HG03520 (cell line): Measurements from ENCODE around the gene DIPK1B.

ENCODE experiments used
- ATAC-seq: cut with Tn5 transposase; IDR thresholded peaks from one replicate; pipeline ENCODE4 v1.9.1; 2021; ENCODE audit warnings: mild to moderate bottlenecking, moderate library complexity; ENCODE audit not compliant: unreplicated experiment

The DIPK1B gene

DNA sequence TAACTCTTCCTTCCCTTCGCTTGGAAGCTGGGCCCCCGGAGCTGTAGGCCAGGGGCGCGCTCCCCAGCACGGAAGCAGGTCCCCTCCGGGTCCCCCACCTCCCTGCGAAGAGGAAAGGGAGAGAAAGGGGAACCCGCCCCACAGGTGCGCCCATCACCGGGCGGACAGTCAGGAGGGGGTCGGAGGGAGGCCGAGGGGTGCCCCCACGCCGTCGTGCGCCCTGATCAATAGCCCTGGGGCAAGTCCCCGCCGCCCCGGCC, 25.9 kb upstream of the DIPK1B start:
- no peak for ATAC-seq

GRCh38 chr9:136686794-136687711, 25.3 kb upstream of the DIPK1B start, which contains the start of gene AGPAT2:
Gene AGPAT2 (minus strand): TSS chr9:136687457. CDS start chr9:136687357, 100 bp downstream.
- ATAC-seq, result no peak

- ATAC-seq, result no peak
Observed at GRCh38 chr9:136687721-136688223, 24.6 kb upstream of the DIPK1B start.

DNA sequence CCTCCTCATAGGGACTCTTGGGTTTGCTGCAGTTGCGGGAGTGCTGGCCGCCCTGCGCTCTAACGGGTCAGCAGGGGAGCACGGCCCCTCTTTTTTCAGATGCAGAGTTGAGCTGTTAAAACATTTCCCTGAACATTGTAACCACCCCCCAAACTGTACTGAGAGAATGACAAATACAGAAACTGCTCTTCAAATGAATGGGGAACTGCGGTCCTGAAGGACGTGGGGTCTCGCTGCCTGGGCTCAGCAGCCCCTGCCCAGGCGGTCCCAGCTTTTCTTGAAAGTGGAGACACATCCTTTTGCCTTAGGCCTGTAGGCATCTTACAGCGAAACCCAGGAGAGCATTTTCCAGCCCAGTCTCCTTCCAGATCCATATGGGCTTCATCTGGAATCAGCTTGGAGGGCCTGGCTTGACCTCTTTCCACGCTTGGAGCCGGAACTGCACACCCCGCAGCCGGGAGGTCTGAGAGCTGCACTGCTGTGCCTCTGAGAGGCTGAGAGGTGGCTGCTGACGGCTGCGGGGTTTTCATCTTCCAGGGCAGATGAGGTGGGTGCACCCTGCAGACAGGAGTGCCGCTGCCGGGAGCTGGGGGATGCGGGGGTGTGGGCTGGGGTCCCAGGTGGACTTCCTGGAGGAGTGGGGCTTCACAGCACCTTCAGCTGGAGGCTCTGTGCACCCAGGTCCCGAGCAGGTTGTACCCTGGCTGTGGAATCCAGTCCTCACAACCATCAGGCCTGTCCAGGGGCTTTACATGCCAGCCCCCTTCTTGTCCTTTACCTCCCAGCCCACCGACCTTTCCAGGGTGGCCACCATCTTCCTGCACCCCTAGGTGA, 23.9 kb upstream of the DIPK1B start:
- no peak for ATAC-seq

- ATAC-seq, result no peak
Observed at GRCh38 chr9:136689108-136689460, 23.3 kb upstream of the DIPK1B start.

DNA sequence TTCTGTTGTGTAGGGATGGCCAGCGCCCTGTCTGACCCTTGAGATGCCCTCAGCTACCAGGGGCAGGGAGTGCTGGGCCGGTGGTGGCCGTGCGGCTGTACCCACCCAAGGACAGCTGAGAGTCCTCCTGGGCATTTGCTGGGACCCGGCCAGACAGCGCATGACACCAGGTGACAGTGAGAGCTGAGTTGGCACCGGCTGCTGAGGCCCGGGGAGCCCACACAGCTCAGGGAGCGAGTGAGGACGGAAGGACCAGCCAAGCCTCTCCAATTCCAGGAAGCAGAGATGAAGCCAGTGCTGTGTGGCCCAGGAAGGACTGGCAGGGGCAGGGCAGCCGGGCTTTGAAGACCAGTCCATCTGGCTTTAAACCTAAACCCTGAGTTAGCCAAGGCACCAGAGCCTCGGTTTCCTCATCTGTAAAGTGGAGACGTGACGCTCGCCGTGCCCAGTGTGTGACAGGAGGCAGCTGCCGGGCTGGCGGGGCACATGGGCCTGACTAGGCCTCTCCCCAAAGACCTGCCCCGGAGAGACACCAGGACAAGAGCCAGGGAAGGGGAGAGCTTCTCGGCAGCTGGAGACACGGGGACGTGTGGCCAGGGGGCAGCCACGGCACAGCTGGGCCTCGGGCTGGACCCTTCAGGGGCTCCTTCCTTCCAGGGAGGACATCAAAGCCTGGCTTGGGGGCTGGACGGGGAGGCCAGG, 22.1 kb upstream of the DIPK1B start:
- no peak for ATAC-seq

DNA sequence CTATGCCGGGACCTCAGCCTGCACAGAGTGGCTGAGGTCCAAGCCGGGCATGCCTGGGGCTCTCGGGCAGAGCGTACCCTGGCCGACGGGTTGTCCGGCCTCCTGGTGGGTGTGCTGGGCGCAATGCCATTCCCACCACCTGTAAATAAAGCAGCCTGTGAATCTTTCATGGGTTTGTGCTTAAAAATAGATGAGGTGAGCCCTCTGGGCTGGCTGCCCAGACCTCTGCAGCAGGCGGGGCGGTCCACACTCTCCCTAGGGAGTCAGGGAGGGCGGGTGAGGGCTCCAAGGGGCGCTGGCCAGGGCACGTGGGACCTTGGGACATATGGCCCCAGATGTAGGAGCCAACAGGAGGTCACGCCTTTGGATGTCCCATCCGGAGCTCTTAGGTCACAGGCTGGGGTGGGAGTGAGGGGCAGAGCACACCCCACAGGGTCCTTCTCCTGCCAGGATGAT, 21.5 kb upstream of the DIPK1B start:
- ATAC-seq, result no peak

- ATAC-seq, result no peak
Observed at GRCh38 chr9:136691316-136692184, 20.8 kb upstream of the DIPK1B start.

- no peak for ATAC-seq
Observed at GRCh38 chr9:136692185-136693134, 19.9 kb upstream of the DIPK1B start.

GRCh38 chr9:136693135-136693489, 19.3 kb upstream of the DIPK1B start:
- ATAC-seq, result no peak

- ATAC-seq, result no peak
Observed at GRCh38 chr9:136693490-136694162, 18.7 kb upstream of the DIPK1B start.

DNA sequence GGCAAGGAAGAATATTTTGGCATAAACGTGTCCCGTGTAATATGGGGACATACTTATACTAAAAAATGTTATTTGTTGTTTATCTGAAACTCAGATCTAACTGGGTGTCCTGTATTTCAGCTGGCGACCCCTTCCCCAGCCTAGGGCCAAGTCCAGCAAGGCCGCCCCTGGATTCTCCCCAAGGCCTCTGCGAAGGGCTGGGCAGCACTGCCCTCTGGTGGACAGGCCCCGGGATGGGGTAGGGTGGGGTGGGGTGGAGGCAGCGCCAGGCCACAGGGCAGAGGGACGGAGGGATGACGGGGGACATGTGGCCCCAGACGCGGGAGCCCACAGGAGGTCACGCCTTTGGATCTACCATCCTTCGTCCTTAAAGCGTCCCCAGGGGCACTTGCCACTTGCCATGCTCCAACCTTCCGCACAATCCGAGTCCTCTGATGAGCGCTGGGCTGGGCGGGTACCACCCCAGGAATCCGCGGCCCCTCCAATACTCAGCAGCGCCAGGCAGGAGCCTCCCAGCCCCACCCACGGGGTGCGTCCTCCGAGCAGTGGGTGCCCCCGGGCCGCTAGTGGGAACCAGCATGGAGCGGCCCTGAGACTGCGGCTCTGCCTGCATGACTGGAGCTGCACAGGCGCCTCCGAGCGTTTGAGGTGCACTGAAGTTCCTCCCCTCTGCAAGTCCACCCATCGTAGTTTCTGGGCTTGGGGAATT, 18.1 kb upstream of the DIPK1B start:
- no peak for ATAC-seq

DNA sequence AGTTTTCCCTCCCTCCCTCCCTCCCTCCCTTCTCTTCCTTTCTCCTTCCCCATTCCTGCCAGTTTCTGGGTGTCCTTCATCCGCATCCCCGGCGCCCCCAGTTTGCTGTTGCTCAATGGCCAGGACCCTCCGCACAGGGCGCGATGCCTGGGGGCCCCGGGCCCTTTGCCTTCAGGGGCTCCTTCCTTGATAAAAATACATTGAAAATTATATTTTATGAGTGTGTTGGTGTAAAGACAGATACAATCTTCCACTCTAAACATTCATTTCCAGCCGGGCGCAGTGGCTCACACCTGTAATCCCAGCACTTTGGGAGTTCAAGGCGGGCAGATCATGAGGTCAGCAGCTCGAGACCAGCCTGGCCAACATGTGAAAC, 17.5 kb upstream of the DIPK1B start:
- no peak for ATAC-seq

GRCh38 chr9:136695435-136695895, 16.9 kb upstream of the DIPK1B start:
- no peak for ATAC-seq

DNA sequence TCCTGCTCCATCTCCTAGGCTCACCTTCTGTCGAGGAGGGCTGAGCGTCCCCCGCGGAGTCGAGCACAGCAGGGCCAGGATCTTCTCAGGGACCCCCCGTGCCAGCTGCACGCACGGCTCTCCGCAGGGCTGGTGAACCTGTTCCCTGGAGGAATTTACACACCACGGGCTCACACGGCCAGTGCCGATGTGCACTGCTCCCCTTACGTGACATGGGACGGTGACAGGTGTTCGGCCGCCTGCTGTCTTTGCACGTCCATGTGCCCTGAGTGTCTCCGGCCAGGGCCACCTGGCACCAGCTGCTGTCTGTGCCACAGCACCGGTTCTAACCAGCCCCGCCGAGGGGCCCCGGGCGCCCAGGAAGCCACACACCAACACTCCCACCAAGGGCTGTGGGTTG, 16.4 kb upstream of the DIPK1B start:
- ATAC-seq, result no peak

DNA sequence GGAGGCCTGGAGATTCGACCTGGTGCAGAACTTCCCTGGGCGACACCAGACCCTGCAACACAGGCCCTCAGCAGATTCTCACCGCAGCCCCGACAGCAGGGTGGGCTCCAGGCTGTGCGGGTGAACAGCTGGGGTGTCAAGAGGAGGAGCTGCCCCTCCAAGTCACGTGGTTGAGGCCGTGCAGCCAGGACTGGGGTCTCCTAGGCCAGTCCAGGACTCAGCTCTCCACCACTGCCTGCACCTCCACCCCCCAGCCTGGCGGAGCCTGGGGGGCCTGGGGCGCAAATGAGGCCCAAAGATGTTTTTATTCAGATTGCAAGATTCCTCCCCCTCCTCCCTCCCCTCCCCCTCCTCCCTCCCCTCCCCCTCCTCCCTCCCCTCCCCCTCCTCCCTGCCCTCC, 15.9 kb upstream of the DIPK1B start:
- ATAC-seq, result no peak

- no peak for ATAC-seq
Observed at GRCh38 chr9:136697146-136697820, 15.1 kb upstream of the DIPK1B start.
